Embryonic facial prominence (tissue), 1 donor: ENCODE data around the gene MESP1.

Experiments
- DNase-seq: peaks from one replicate; pipeline ENCODE4 v3.0.0-alpha.2; 2016; ENCODE audit errors: extremely low spot score

Gene MESP1

GRCh38 chr15:89758981-89759380, 7.9 kb upstream of the MESP1 start:
- no peak for DNase-seq

- no peak for DNase-seq
Measured at GRCh38 chr15:89758283-89758682, 7.2 kb upstream of the MESP1 start.

- DNase-seq: no peak
Measured at GRCh38 chr15:89756897-89757296, 5.8 kb upstream of the MESP1 start.

GRCh38 chr15:89755701-89756100, 4.7 kb upstream of the MESP1 start:
- DNase-seq: no peak

- no peak for DNase-seq
Measured at GRCh38 chr15:89754361-89755154, 3.5 kb upstream of the MESP1 start.

- no peak for DNase-seq
Measured at GRCh38 chr15:89753855-89754254, 2.8 kb upstream of the MESP1 start.

- DNase-seq: no peak
Measured at GRCh38 chr15:89751748-89752147, 699 bp upstream of the MESP1 start.

GRCh38 chr15:89749951-89750559, 994 bp downstream of the MESP1 start:
- DNase-seq: no peak

- no peak for DNase-seq
Measured at GRCh38 chr15:89749526-89749925, 1.5 kb downstream of the MESP1 start.

GRCh38 chr15:89749054-89749453, 2.0 kb downstream of the MESP1 start:
- DNase-seq: no peak

- no peak for DNase-seq
Measured at GRCh38 chr15:89747708-89748682, 3.1 kb downstream of the MESP1 start.

- no peak for DNase-seq
Measured at GRCh38 chr15:89746386-89746780, 4.7 kb downstream of the MESP1 start.

- DNase-seq: no peak
Measured at GRCh38 chr15:89745768-89746167, 5.3 kb downstream of the MESP1 start.

- no peak for DNase-seq
Measured at GRCh38 chr15:89745131-89745530, 5.9 kb downstream of the MESP1 start.

GRCh38 chr15:89743594-89743993, 7.5 kb downstream of the MESP1 start:
- DNase-seq: no peak

GRCh38 chr15:89743011-89743410, 8.0 kb downstream of the MESP1 start:
- no peak for DNase-seq

- DNase-seq: no peak
Measured at GRCh38 chr15:89740137-89740536, 10.9 kb downstream of the MESP1 start.

- DNase-seq: no peak
Measured at GRCh38 chr15:89735773-89736172, 15.3 kb downstream of the MESP1 start.

- DNase-seq: no peak
Measured at GRCh38 chr15:89732451-89733172, 18.4 kb downstream of the MESP1 start.

- DNase-seq: no peak
Measured at GRCh38 chr15:89731275-89731674, 19.8 kb downstream of the MESP1 start.

- no peak for DNase-seq
Measured at GRCh38 chr15:89728254-89728653, 22.8 kb downstream of the MESP1 start.

GRCh38 chr15:89725064-89725463, 26.0 kb downstream of the MESP1 start:
- DNase-seq: no peak
